HepG2 (cell line): Measurements from ENCODE around the gene TGM2. TPM values are rescaled to one million over a fixed set of nuclear protein-coding genes. Genes with fewer than 3 reads are reported as not detected.

ENCODE experiments used
- ARNT ChIP-seq: fragments of 450-650 bp; IDR thresholded peaks from 2 replicates; pipeline ENCODE4 v1.6.1; 2017
- CC2D1A ChIP-seq: sonication (generic); formaldehyde crosslinking; IDR thresholded peaks from 2 replicates; pipeline ENCODE4 v1.8.1; 2023; ENCODE audit warnings: mild to moderate bottlenecking, missing genetic modification reagents
- DRAP1 ChIP-seq: IDR thresholded peaks from 2 replicates; pipeline ENCODE4 v1.6.1; 2016; ENCODE audit warnings: missing genetic modification reagents, missing compliant biosample characterization
- EP300 ChIP-seq, 3 experiments: sonication (generic) in 1 of 3; formaldehyde crosslinking in 1 of 3; IDR thresholded peaks; 2 replicates each; pipeline versions ENCODE4 v1.5.1 to v1.6.1; 2011 to 2020; ENCODE audit warnings: low read depth in 2 of 3, low read length in 2 of 3, borderline replicate concordance in 1 of 3, improper control_type of control experiment in 1 of 3, mild to moderate bottlenecking in 1 of 3, missing genetic modification reagents in 1 of 3, moderate library complexity in 1 of 3
- ETV5 ChIP-seq: IDR thresholded peaks from 2 replicates; pipeline ENCODE4 v1.6.1; 2018; ENCODE audit warnings: missing biosample characterization, missing genetic modification reagents, inconsistent platforms, borderline replicate concordance
- FOXC1 ChIP-seq: sonication (generic); formaldehyde crosslinking; IDR thresholded peaks from 2 replicates; pipeline ENCODE4 v1.8.0; 2022; ENCODE audit warnings: mild to moderate bottlenecking, missing genetic modification reagents, borderline replicate concordance
- FOXM1 ChIP-seq: sonication (generic); formaldehyde crosslinking; IDR thresholded peaks from 2 replicates; pipeline ENCODE4 v1.5.0; 2020; ENCODE audit warnings: missing genetic modification reagents
- HOXA3 ChIP-seq: sonication (generic); formaldehyde crosslinking; IDR thresholded peaks from 2 replicates; pipeline ENCODE4 v1.5.0; 2020; ENCODE audit warnings: missing genetic modification reagents
- HOXA9 ChIP-seq: sonication (generic); formaldehyde crosslinking; IDR thresholded peaks from 2 replicates; pipeline ENCODE4 v1.8.1; 2022; ENCODE audit warnings: missing genetic modification reagents, mild to moderate bottlenecking, moderate library complexity, borderline replicate concordance
- KDM5B ChIP-seq: sonication (generic); formaldehyde crosslinking; IDR thresholded peaks from 2 replicates; pipeline ENCODE4 v1.4.0; 2020; ENCODE audit warnings: missing genetic modification reagents, mild to moderate bottlenecking, borderline replicate concordance
- KLF11 ChIP-seq: IDR thresholded peaks from 2 replicates; pipeline ENCODE4 v1.6.1; 2016; ENCODE audit warnings: missing compliant biosample characterization
- MBNL3 ChIP-seq: fragments of 250-450 bp; sonication (Bioruptor Pico); conservative IDR thresholded peaks from 2 replicates; pipeline ENCODE4 v1.8.0; 2022; ENCODE audit warnings: mild to moderate bottlenecking, inconsistent platforms
- MEF2D ChIP-seq: sonication (generic); formaldehyde crosslinking; IDR thresholded peaks from 2 replicates; pipeline ENCODE4 v1.5.1; 2020; ENCODE audit warnings: mild to moderate bottlenecking, missing genetic modification reagents
- MLXIP ChIP-seq: sonication (generic); formaldehyde crosslinking; IDR thresholded peaks from 2 replicates; pipeline ENCODE4 v1.9.0; 2021; ENCODE audit warnings: missing genetic modification reagents, borderline replicate concordance
- PRPF4 ChIP-seq: fragments of 200-400 bp; formaldehyde crosslinking; IDR thresholded peaks from 2 replicates; pipeline ENCODE4 v1.6.1; 2016; ENCODE audit warnings: low read length, low read depth; ENCODE audit not compliant: poor library complexity, severe bottlenecking
- RXRB ChIP-seq: IDR thresholded peaks from 2 replicates; pipeline ENCODE4 v1.6.1; 2016; ENCODE audit warnings: borderline replicate concordance, missing genetic modification reagents, missing compliant biosample characterization
- SMC3 ChIP-seq: IDR thresholded peaks from 2 replicates; pipeline ENCODE4 v1.6.1; 2011; ENCODE audit warnings: low read length, improper control_type of control experiment
- SP2 ChIP-seq: sonication (generic); formaldehyde crosslinking; IDR thresholded peaks from 2 replicates; pipeline ENCODE4 v1.5.1; 2020; ENCODE audit warnings: mild to moderate bottlenecking, missing genetic modification reagents
- TARDBP ChIP-seq: sonication (generic); formaldehyde crosslinking; IDR thresholded peaks from 2 replicates; pipeline ENCODE4 v1.8.0; 2022; ENCODE audit warnings: mild to moderate bottlenecking, missing genetic modification reagents
- TEAD2 ChIP-seq: sonication (generic); formaldehyde crosslinking; IDR thresholded peaks from 2 replicates; pipeline ENCODE4 v1.9.0; 2021; ENCODE audit warnings: missing genetic modification reagents
- TOPORS ChIP-seq: sonication (generic); formaldehyde crosslinking; IDR thresholded peaks from 2 replicates; pipeline ENCODE4 v1.8.0; 2023; ENCODE audit warnings: mild to moderate bottlenecking, missing genetic modification reagents
- ZBTB21 ChIP-seq: sonication (generic); formaldehyde crosslinking; IDR thresholded peaks from 2 replicates; pipeline ENCODE4 v1.4.0; 2020; ENCODE audit warnings: missing genetic modification reagents
- ZFP62 ChIP-seq: sonication (generic); formaldehyde crosslinking; IDR thresholded peaks from 2 replicates; pipeline ENCODE4 v1.4.0; 2020; ENCODE audit warnings: missing genetic modification reagents
- ZNF30 ChIP-seq: sonication (generic); formaldehyde crosslinking; IDR thresholded peaks from 2 replicates; pipeline ENCODE4 v1.5.0; 2020; ENCODE audit warnings: mild to moderate bottlenecking, missing genetic modification reagents
- ZNF44 ChIP-seq: sonication (generic); formaldehyde crosslinking; IDR thresholded peaks from 2 replicates; pipeline ENCODE4 v1.5.1; 2020; ENCODE audit warnings: mild to moderate bottlenecking, missing genetic modification reagents
- ZNF598 ChIP-seq: sonication (generic); formaldehyde crosslinking; IDR thresholded peaks from 2 replicates; pipeline ENCODE4 v1.5.1; 2020; ENCODE audit warnings: mild to moderate bottlenecking, missing genetic modification reagents, borderline replicate concordance
- ZNF616 ChIP-seq: sonication (generic); formaldehyde crosslinking; IDR thresholded peaks from 2 replicates; pipeline ENCODE4 v1.5.0; 2020; ENCODE audit warnings: low read depth, mild to moderate bottlenecking, missing genetic modification reagents
- ZNF720 ChIP-seq: sonication (generic); formaldehyde crosslinking; IDR thresholded peaks from 2 replicates; pipeline ENCODE4 v1.4.0; 2020; ENCODE audit warnings: missing genetic modification reagents
- polyA plus RNA-seq, 8 experiments: library from polyadenylated mRNA; depleted of rRNA in 3 of 8; stranded (reverse) in 7 of 8; unstranded in 1 of 8; fragments of >200 nt; fragmentation: Illumina TruSeq in 4 of 8; extraction: Trizol in 4 of 8; gene quantifications; 2 replicates each; pipeline versions ENCODE4 v1.2.1 to v1.2.3, GENCODE V29; 2011 to 2016; ENCODE audit warnings: low read depth in 4 of 8, missing spikeins in 1 of 8, mixed read lengths in 1 of 8; ENCODE audit not compliant: insufficient read depth in 1 of 8
- total RNA-seq, 5 experiments: library from RNA; depleted of rRNA; stranded (reverse); fragments of >200 nt; fragmentation: Illumina TruSeq; extraction: Trizol; gene quantifications; 2 replicates each; pipeline ENCODE4 v1.2.3, GENCODE V29; 2016; ENCODE audit warnings: low read depth in 1 of 5
- TF ChIP-seq, protein P1 (sequence below): sonication (generic); formaldehyde crosslinking; IDR thresholded peaks from 2 replicates; pipeline ENCODE4 v1.8.0; 2022; ENCODE audit warnings: mild to moderate bottlenecking, missing genetic modification reagents; ENCODE audit not compliant: insufficient replicate concordance

The TGM2 gene
- total and polyA plus RNA-seq, 2 of the 13 experiments (the other 11 are each of a cell fraction or from before 2014, with no cell fraction given): 4.2 to 46.4 TPM

DNA sequence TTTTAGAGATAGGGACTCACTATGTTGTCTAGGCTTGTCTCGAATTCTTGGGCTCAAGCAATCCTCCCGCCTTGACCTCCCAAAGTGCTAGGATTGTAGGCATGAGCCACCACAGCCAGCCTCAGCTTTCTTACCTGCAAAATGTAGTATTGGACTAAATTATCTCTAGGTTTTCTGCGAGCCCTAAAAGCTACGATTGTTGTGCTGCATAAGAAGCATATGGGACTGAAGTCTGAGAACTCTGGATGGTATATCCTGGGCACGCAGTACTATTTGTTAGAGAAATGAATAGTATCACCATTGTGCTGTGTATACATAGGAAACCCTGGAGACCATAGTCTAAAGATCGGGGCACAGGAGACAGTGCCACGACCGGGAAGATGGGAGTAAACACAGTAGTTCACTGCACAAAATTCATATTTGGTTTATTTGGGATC lies 71.4 kb downstream of the TGM2 start (continued):
- TF ChIP-seq MBNL3 (no peak), TARDBP (CRISPR knock-in tag) (no peak; the same call in 1 of the 2 replicates), MEF2D (CRISPR knock-in tag) (peak; percentile 43; the same call in 1 of the 2 replicates), HOXA3 (peak; percentile 48; the same call in 1 of the 2 replicates), DRAP1 (no peak), ZNF30 (CRISPR knock-in tag) (no peak), SMC3 (no peak), ZBTB21 (CRISPR knock-in tag) (no peak; the same call in 1 of the 2 replicates), HOXA9 (CRISPR knock-in tag) (no peak), TOPORS (CRISPR knock-in tag) (no peak), ETV5 (CRISPR knock-in tag) (peak; percentile 68; the same call in 1 of the 2 replicates), MLXIP (CRISPR knock-in tag) (no peak), KLF11 (no peak), EP300 (IDR thresholded peaks at IDR 0.05; ENCODE audit: low read depth in 2 of 2, low read length in 2 of 2) (peak in 1 of 2 experiments; percentile 75; a peak in 2 of 4 replicates), EP300 (CRISPR knock-in tag; IDR thresholded peaks at IDR 0.05; ENCODE audit: borderline replicate concordance) (0 out of 2 replicates have a peak, but pooled peaks have one; percentile 49), ZNF616 (no peak), FOXM1 (no peak), ZNF720 (CRISPR knock-in tag) (no peak), ARNT (no peak), TEAD2 (CRISPR knock-in tag) (no peak), FOXC1 (CRISPR knock-in tag) (no peak), ZNF598 (CRISPR knock-in tag) (no peak), CC2D1A (CRISPR knock-in tag) (no peak), PRPF4 (no peak), ZNF44 (CRISPR knock-in tag) (no peak), RXRB (CRISPR knock-in tag) (no peak; the same call in 1 of the 2 replicates), KDM5B (CRISPR knock-in tag) (no peak), SP2 (no peak), ZFP62 (no peak)
- TF ChIP-seq, protein P1, sequence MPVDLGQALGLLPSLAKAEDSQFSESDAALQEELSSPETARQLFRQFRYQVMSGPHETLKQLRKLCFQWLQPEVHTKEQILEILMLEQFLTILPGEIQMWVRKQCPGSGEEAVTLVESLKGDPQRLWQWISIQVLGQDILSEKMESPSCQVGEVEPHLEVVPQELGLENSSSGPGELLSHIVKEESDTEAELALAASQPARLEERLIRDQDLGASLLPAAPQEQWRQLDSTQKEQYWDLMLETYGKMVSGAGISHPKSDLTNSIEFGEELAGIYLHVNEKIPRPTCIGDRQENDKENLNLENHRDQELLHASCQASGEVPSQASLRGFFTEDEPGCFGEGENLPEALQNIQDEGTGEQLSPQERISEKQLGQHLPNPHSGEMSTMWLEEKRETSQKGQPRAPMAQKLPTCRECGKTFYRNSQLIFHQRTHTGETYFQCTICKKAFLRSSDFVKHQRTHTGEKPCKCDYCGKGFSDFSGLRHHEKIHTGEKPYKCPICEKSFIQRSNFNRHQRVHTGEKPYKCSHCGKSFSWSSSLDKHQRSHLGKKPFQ (CRISPR knock-in tag): no peak
